B cell (primary cell): Measurements from ENCODE around the gene KIAA1614. TPM values are rescaled to one million over a fixed set of nuclear protein-coding genes. Genes with fewer than 3 reads are reported as not detected.

Experiments
- ATAC-seq: fragments of 200-7000 bp; cut with Tn5 transposase; one replicate; pipeline ENCODE4 v1.10.0; 2021; ENCODE audit warnings: low read depth, mild to moderate bottlenecking, moderate number of reproducible peaks, moderate library complexity
- CTCF ChIA-PET: fragments of 350-600 bp; sonication (Branson Sonifier 250); formaldehyde crosslinking; loops from one replicate; lab custom pipeline; 2021; ENCODE audit warnings: antibody characterized with exemption, inconsistent platforms; lab: Charles Lee
- POLR2A ChIA-PET: fragments of 350-600 bp; sonication (Branson Sonifier 250); formaldehyde crosslinking; loops from one replicate; lab custom pipeline; 2021; ENCODE audit warnings: antibody characterized with exemption; lab: Charles Lee
- DNase-seq: peaks from one replicate; pipeline ENCODE4 v3.0.0; 2013
- H2AFZ ChIP-seq: 2 replicates; pipeline ENCODE4 v1.6.1; 2012; ENCODE audit warnings: mild to moderate bottlenecking, low read depth, low read length; ENCODE audit not compliant: insufficient read depth, poor library complexity, severe bottlenecking
- H3K27ac ChIP-seq, 2 donors: 1 replicate in 1 of 2; 2 replicates in 1 of 2; pipeline ENCODE4 v1.5.1; 2012 to 2013; ENCODE audit warnings: low read length in 2 of 2, mild to moderate bottlenecking in 2 of 2, moderate library complexity in 1 of 2
- H3K27me3 ChIP-seq, 4 experiments: fragments of 200-600 bp in 1 of 4; sonication (generic) in 1 of 4; replicated peaks in 1 of 4; 1 replicate in 2 of 4; 2 replicates in 2 of 4; pipeline versions ENCODE4 v1.6.1 to v1.7.0; 2013 to 2016; ENCODE audit warnings: low read length in 3 of 4, mild to moderate bottlenecking in 2 of 4, mixed read lengths in 1 of 4, moderate library complexity in 1 of 4; ENCODE audit not compliant: insufficient read depth in 4 of 4, control insufficient read depth in 3 of 4; ENCODE audit errors: control extremely low read depth in 1 of 4
- H3K36me3 ChIP-seq, 2 experiments: replicated peaks in 1 of 2; 1 replicate in 1 of 2; 2 replicates in 1 of 2; pipeline versions ENCODE4 v1.6.1 to v1.7.1; 2013; ENCODE audit warnings: low read length in 1 of 2; ENCODE audit not compliant: insufficient read depth in 2 of 2, control insufficient read depth in 1 of 2; ENCODE audit errors: control extremely low read depth in 1 of 2, extremely low read depth in 1 of 2
- H3K4me1 ChIP-seq, 2 donors: fragments of 200-600 bp in 1 of 2; sonication (generic) in 1 of 2; 1 replicate in 1 of 2; 2 replicates in 1 of 2; pipeline versions ENCODE4 v1.5.1 to v1.6.1; 2013 to 2017; ENCODE audit warnings: low read length in 2 of 2; ENCODE audit not compliant: control insufficient read depth in 2 of 2, insufficient read depth in 2 of 2
- H3K4me2 ChIP-seq: replicated peaks from 2 replicates; pipeline ENCODE3; 2012; ENCODE audit warnings: mild to moderate bottlenecking, low read depth, low read length; ENCODE audit not compliant: poor library complexity, severe bottlenecking
- H3K4me3 ChIP-seq, 5 experiments: fragments of 200-600 bp in 1 of 5; sonication (generic) in 1 of 5; 1 replicate in 3 of 5; 2 replicates in 2 of 5; pipeline versions ENCODE4 v1.5.1 to v1.7.0; 2011 to 2016; ENCODE audit warnings: low read length in 4 of 5, mild to moderate bottlenecking in 4 of 5, low read depth in 2 of 5, control low read depth in 1 of 5, moderate library complexity in 1 of 5; ENCODE audit not compliant: insufficient read depth in 1 of 5; ENCODE audit errors: control extremely low read depth in 1 of 5, extremely low read depth in 1 of 5
- H3K79me2 ChIP-seq: fragments of 200-600 bp; sonication (generic); one replicate; pipeline ENCODE4 v1.6.0; 2016; ENCODE audit warnings: low read length; ENCODE audit not compliant: control insufficient read depth, insufficient read depth
- H3K9ac ChIP-seq: fragments of 200-600 bp; sonication (generic); 2 replicates; pipeline ENCODE4 v1.6.1; 2017; ENCODE audit warnings: mild to moderate bottlenecking, low read length, moderate library complexity
- H3K9me3 ChIP-seq, 3 donors: one replicate each; pipeline versions ENCODE4 v1.6.1 to v1.7.1; 2013; ENCODE audit warnings: low read length in 2 of 3; ENCODE audit not compliant: control insufficient read depth in 2 of 3, insufficient read depth in 1 of 3; ENCODE audit errors: control extremely low read depth in 1 of 3
- H4K20me1 ChIP-seq: 2 replicates; pipeline ENCODE4 v1.6.0; 2012; ENCODE audit warnings: mild to moderate bottlenecking, low read length; ENCODE audit not compliant: insufficient read depth, control insufficient read depth, poor library complexity, severe bottlenecking
- H3K27ac Mint-ChIP-seq: one replicate; pipeline ENCODE4 v1.8.0; 2021; ENCODE audit warnings: mixed read lengths
- H3K27me3 Mint-ChIP-seq: one replicate; pipeline ENCODE4 v1.8.0; 2021; ENCODE audit warnings: mixed read lengths
- H3K4me1 Mint-ChIP-seq: one replicate; pipeline ENCODE4 v1.8.0; 2021; ENCODE audit warnings: mixed read lengths
- H3K4me3 Mint-ChIP-seq: one replicate; pipeline ENCODE4 v1.8.0; 2021; ENCODE audit warnings: mixed read lengths
- H3K9me3 Mint-ChIP-seq: one replicate; pipeline ENCODE4 v1.8.0; 2022; ENCODE audit warnings: mixed read lengths; ENCODE audit not compliant: insufficient read depth
- CTCF ChIP-seq: fragments of 200-600 bp; IDR thresholded peaks from one replicate; pipeline ENCODE4 v1.8.0; 2022; ENCODE audit warnings: antibody characterized with exemption, mild to moderate bottlenecking
- EZH2 ChIP-seq: IDR thresholded peaks from 2 replicates; pipeline ENCODE4 v1.6.1; 2012; ENCODE audit warnings: borderline replicate concordance, low read depth, mild to moderate bottlenecking, moderate library complexity, low read length; ENCODE audit not compliant: insufficient read depth, poor library complexity, severe bottlenecking
- WGBS: methylation state at CpG from one replicate; pipeline ENCODE4 v1.1.5; 2013; ENCODE audit warnings: missing lambda C conversion rate; ENCODE audit not compliant: insufficient coverage; 5-methylcytosine and 5-hydroxymethylcytosine counted together
- intact Hi-C: fragments of 100-400 bp; cut with micrococcal nuclease; formaldehyde crosslinking; loops from one replicate; pipeline ENCODE4 v1.10.0; 2022
- polyA plus RNA-seq: library from polyadenylated mRNA; depleted of rRNA; stranded (reverse); fragments of >200 nt; gene quantifications from 2 replicates; pipeline ENCODE4 v1.2.3, GENCODE V29; 2012
- total RNA-seq, 2 donors: library from RNA; stranded (reverse); fragments of 120-200 nt in 1 of 2; gene quantifications; 1 replicate in 1 of 2; 2 replicates in 1 of 2; pipeline versions ENCODE4 v1.2.3 to v1.2.4, GENCODE V29; 2013 to 2022

KIAA1614 gene
- total and polyA plus RNA-seq, 2 donors (not counting 1 experiment from before 2014, with no cell fraction given), result 0.03 to 0.22 TPM

- Histone ChIP-seq H4K20me1 (no peaks in the 10 kb centered on the region), H3K36me3 (no peaks in the 10 kb centered on the region), H2AFZ (no peak overlapping the region), H3K9ac (no peak overlapping the region), H3K27me3 (peaks cover 0 to 19% (median 4%) of the 10 kb centered on the region in 4 experiments), H3K4me3 (no peak overlapping the region), H3K79me2 (no peaks in the 10 kb centered on the region), H3K27ac (no peak overlapping the region), H3K9me3 (peaks cover 0 to 4% (median 0%) of the 10 kb centered on the region in 3 donors), H3K4me2 (no peak overlapping the region), H3K4me1 (peaks cover 7 to 8% of the 10 kb centered on the region in 2 donors)
- 92% methylated on average over 11 of the region's 15 CpGs for WGBS
- ATAC-seq (no peak), DNase-seq (no peak)
- Mint-ChIP-seq H3K27ac (no peak overlapping the region), H3K27me3 (peaks cover 28% of the 10 kb centered on the region), H3K4me1 (peaks cover 7% of the 10 kb centered on the region), H3K4me3 (no peak overlapping the region), H3K9me3 (no peaks in the 10 kb centered on the region)
- POLR2A ChIA-PET, result no interaction called here
- CTCF ChIA-PET, result interaction anchor here (1.0 kb wide), 1 partner anchor 45 kb away, joined by 3 read pairs; no protein-coding TSS in a partner anchor
- no peak for TF ChIP-seq EZH2
- no peak for TF ChIP-seq CTCF
- intact Hi-C loops, result no loop called here
Measured at GRCh38 chr1:180908074-180908765, 4.5 kb upstream of the KIAA1614 start.

GRCh38 chr1:180909005-180909414, 3.7 kb upstream of the KIAA1614 start:
- Mint-ChIP-seq H3K27me3 (peaks cover 35% of the 10 kb centered on the region), H3K4me1 (peaks cover 14% of the 10 kb centered on the region), H3K4me3 (no peak overlapping the region), H3K27ac (no peak overlapping the region), H3K9me3 (no peaks in the 10 kb centered on the region)
- no peak overlapping the region for H3K4me2 ChIP-seq
- H3K4me3 ChIP-seq, result no peak overlapping the region
- no peak for DNase-seq
- H3K36me3 ChIP-seq, result no peaks in the 10 kb centered on the region
- peaks cover 0 to 4% (median 0%) of the 10 kb centered on the region in 3 donors for H3K9me3 ChIP-seq
- intact Hi-C loops, result no loop called here
- no peak overlapping the region for H3K27ac ChIP-seq
- TF ChIP-seq CTCF (no peak), EZH2 (no peak)
- no peaks in the 10 kb centered on the region for H4K20me1 ChIP-seq
- H3K4me1 ChIP-seq, result peaks cover 7 to 8% of the 10 kb centered on the region in 2 donors
- peaks cover 0 to 23% (median 7%) of the 10 kb centered on the region in 4 experiments for H3K27me3 ChIP-seq
- H2AFZ ChIP-seq, result no peak overlapping the region
- WGBS, result 62% methylated on average over 3 of the region's 3 CpGs
- no peak overlapping the region for H3K9ac ChIP-seq
- no peak for ATAC-seq
- CTCF ChIA-PET, result interaction anchor here (1.0 kb wide), 1 partner anchor 46 kb away, joined by 3 read pairs; no protein-coding TSS in a partner anchor
- POLR2A ChIA-PET, result no interaction called here
- H3K79me2 ChIP-seq, result no peaks in the 10 kb centered on the region
